HAP-1 (cell line): ENCODE results near the gene GRM8.
A peak's percentile ranks its signal among the peaks of the same experiment; 100 is the strongest.

Experiments used
- DNase-seq, 2 experiments: peaks; one replicate each; pipeline ENCODE4 v3.0.0-alpha.2; 2016 to 2020; ENCODE audit warnings: low spot score in 2 of 2
- H3K27me3 ChIP-seq: fragments of 250-450 bp; sonication (Bioruptor Pico); 2 replicates; pipeline ENCODE4 v1.5.1; 2020; ENCODE audit warnings: low read depth, mild to moderate bottlenecking, moderate library complexity
- H3K36me3 ChIP-seq: fragments of 250-450 bp; sonication (Bioruptor Pico); replicated peaks from 2 replicates; pipeline ENCODE4 v1.5.1; 2020; ENCODE audit warnings: mild to moderate bottlenecking
- H3K4me1 ChIP-seq: fragments of 250-450 bp; sonication (Bioruptor Pico); 2 replicates; pipeline ENCODE4 v1.5.1; 2020; ENCODE audit warnings: mild to moderate bottlenecking
- H3K4me3 ChIP-seq: fragments of 250-450 bp; sonication (Bioruptor Pico); 2 replicates; pipeline ENCODE4 v1.5.1; 2020; ENCODE audit warnings: mild to moderate bottlenecking, moderate library complexity
- H3K9me3 ChIP-seq: fragments of 250-450 bp; sonication (Bioruptor Pico); 2 replicates; pipeline ENCODE4 v1.5.1; 2020; ENCODE audit warnings: mild to moderate bottlenecking, moderate library complexity
- in situ Hi-C: fragments of 300-500 bp; cut with MboI; formaldehyde crosslinking; loops from 3 replicates; pipeline ENCODE4 v1.14.3; 2020; ENCODE audit warnings: low sequenced_read_pairs, inconsistent platforms, mixed read lengths

Gene GRM8

DNA sequence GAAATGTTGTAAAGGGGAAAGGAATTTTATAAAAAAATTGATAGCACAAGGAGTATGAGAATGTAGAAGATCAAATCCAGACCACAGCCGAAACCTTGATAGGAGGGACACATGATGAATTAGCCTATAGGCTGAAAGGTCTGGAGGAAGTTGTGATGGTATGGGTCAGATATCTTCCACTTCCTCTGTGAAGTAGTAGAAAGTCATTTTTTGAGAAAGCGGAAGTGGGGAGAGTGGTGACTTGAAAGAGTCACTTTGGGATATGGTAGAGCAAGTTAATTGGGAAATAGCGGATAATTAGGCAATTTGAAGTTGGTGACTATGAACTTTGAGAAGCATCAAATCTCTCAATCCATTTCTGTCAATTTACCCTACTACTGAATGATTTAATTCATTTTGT is 99.4 kb downstream of the GRM8 start:
- in situ Hi-C loops, result no loop called here
- Histone ChIP-seq H3K4me1 (no peaks in the 10 kb centered on the region), H3K4me3 (no peak overlapping the region), H3K36me3 (no peaks in the 10 kb centered on the region), H3K9me3 (no peaks in the 10 kb centered on the region), H3K27me3 (no peaks in the 10 kb centered on the region)
- no peak for DNase-seq

DNA sequence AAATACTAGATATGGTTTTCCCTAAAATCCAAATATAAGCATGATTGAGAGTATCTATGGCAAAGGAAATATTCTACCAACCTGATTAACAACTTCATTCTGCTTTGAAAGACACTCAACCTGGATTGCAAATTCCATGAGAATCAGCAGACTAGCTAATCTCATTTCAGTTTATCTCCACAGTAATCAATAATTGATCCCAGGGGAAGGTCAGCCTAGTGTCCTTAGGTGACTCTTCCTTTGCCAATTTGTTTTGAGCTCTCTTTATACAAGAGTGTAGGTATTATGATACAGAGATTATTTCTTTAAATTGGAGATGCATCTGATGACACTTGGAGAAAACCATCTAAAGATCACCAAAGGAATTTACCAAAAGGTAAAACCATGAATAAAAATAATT is 100.3 kb downstream of the GRM8 start:
- H3K4me3 ChIP-seq, result no peak overlapping the region
- H3K4me1 ChIP-seq, result no peaks in the 10 kb centered on the region
- DNase-seq, result no peak
- H3K9me3 ChIP-seq, result no peaks in the 10 kb centered on the region
- in situ Hi-C loops, result no loop called here
- H3K27me3 ChIP-seq, result no peaks in the 10 kb centered on the region
- no peaks in the 10 kb centered on the region for H3K36me3 ChIP-seq

DNA sequence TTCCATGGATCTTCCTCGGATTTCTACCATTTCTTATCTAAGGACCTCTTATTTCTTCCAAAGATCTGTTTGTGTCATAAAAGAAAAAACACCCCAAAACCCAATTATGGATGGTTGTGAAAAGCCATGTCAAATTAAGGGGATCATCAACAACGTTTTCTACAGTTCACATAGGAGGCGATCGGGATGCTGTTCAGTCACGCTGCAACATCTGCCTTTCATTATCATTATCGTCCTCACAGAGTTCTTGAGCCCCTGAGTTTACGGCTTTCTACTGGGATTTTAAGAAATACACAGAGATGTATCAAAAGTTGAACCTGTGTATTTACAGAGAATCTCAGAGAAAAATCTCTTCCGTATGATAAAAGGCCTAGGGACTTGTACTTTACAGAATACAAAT is 101.4 kb downstream of the GRM8 start:
- H3K27me3 ChIP-seq, result no peaks in the 10 kb centered on the region
- H3K4me1 ChIP-seq, result no peaks in the 10 kb centered on the region
- in situ Hi-C loops, result no loop called here
- no peak for DNase-seq
- no peaks in the 10 kb centered on the region for H3K36me3 ChIP-seq
- no peak overlapping the region for H3K4me3 ChIP-seq
- H3K9me3 ChIP-seq, result no peaks in the 10 kb centered on the region

DNA sequence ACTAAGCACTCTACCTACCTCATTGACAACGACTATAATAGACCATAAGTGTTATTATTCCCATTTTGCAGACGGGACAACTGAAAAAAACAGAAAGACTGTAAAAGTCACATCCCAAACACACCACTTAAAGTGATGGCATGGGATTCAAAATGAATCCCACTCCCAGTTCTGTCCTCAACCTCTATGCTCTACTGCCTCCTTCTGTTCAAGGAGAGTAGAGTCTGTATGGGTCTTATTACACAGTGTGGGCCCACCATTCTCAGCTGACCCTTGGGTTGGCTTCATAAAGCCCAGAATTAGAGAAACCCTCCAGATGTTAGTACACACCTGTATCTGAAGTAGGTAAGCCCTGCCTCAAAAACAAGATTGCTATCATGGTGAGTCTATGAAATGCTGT is 102.2 kb downstream of the GRM8 start:
- no peak for DNase-seq
- Histone ChIP-seq H3K4me3 (no peak overlapping the region), H3K27me3 (no peaks in the 10 kb centered on the region), H3K36me3 (no peaks in the 10 kb centered on the region), H3K9me3 (no peaks in the 10 kb centered on the region), H3K4me1 (no peaks in the 10 kb centered on the region)
- in situ Hi-C loops, result no loop called here

DNA sequence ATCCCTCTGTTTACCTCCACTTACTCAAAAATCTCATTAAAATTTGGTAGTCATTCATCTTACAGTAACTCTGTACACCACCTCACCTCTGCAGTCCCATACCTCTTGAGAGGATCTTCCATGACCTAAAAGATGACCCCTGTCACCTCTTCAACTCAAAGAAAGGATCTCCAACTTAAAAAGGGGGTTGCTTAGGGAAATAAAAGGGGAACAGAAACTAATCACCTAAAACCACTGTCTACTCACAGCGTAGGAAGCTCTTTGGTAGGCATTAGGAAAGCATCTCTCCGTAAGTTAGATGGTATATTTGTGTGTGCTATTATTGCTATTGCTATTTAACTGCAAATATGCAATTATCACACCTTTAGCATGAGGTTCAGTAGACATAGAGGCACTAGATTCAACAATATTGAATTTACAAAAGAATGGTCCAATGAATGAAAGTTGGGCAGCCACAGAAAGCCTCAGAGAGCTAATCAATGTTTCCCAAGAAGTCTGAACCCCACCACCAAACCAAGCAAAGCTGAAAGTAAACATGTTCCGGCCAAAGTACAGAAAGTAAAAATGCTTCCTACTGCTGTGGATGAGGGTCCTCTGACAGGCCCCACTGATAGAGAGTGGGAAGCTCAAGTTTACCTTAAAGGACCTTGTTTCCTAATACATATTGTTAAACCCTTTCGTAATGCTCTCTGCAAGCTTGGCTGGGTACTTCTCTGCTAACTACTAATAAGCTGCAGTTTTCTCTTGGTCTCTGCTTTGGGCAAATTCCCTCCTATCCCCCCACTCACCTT is 105.8 kb downstream of the GRM8 start:
- Histone ChIP-seq H3K4me1 (no peaks in the 10 kb centered on the region), H3K9me3 (no peaks in the 10 kb centered on the region), H3K36me3 (no peaks in the 10 kb centered on the region), H3K27me3 (no peaks in the 10 kb centered on the region), H3K4me3 (no peak overlapping the region)
- no peak for DNase-seq
- in situ Hi-C loops, result no loop called here

DNA sequence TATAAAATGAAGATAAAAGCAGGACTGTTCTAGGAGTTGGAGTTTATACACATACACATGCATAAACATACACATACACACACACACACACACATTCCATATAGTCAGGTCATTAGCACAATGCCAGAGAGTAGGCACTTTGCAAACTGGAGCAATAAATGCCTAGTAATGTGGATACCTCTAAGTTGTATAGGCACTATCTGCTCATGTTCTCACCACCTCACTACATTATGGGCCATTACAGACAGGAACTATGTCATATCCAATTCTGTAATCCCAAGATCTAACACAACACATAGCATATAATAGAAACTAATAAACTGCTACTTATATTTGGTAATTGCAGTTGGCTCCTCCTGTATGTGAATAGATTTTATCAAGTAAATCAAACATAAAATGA is 115.6 kb downstream of the GRM8 start:
- H3K9me3 ChIP-seq, result no peaks in the 10 kb centered on the region
- H3K4me1 ChIP-seq, result no peaks in the 10 kb centered on the region
- peaks cover 2% of the 10 kb centered on the region; the same call in 1 of the 2 replicates for H3K27me3 ChIP-seq
- DNase-seq, result no peak
- in situ Hi-C loops, result no loop called here
- H3K4me3 ChIP-seq, result no peak overlapping the region
- H3K36me3 ChIP-seq, result no peaks in the 10 kb centered on the region

DNA sequence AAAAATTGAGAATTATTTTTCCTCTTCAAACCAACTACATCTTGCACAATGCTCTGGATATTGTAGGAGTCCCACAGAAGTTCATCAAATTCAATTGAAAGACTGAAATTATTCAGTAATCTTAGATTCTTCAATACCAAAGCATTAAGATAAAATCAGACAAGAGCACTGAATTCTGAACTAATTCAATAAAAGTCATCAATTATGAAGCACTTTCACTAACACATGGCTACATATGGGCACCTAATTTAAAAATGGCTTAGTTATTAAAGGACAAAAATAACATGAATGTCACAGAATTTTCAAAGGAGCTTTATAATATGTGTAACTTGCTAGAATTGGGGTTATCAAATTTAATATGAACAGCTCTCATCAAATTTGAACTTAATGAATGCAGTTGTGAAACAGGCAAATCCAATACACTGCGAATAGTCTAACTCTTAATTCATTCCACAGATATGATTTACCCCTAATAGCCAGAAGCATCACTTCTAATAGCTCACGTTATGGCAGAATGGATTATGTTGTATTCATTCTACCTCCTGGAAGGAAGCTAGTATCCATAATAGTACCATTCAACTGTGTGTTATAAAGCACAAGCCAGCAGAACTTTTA is 116.8 kb downstream of the GRM8 start:
- H3K4me1 ChIP-seq, result no peaks in the 10 kb centered on the region
- no peak for DNase-seq
- H3K27me3 ChIP-seq, result peaks cover 2% of the 10 kb centered on the region; the same call in 1 of the 2 replicates
- H3K36me3 ChIP-seq, result no peaks in the 10 kb centered on the region
- no peak overlapping the region for H3K4me3 ChIP-seq
- in situ Hi-C loops, result no loop called here
- no peaks in the 10 kb centered on the region for H3K9me3 ChIP-seq

DNA sequence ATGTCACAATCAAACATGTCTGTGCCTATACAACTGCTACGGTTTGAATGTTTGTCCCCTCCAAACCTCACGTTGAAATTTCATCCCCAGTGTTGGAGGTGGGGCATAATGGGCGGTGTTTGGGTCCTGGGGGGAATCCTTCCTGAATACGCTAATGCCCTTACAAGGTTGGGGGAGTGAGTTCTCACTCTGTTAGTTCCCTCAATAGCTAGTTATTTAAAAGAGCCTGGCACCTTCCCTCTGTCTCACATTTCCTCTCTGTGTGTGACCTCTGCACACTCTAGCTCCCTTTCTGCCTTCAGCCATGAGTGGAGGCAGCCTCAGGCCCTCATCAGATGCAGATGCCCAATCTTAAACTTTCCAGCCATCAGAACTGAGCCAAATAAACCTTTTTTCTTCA is 129.5 kb downstream of the GRM8 start:
- Histone ChIP-seq H3K36me3 (no peaks in the 10 kb centered on the region), H3K4me3 (no peak overlapping the region), H3K9me3 (no peaks in the 10 kb centered on the region), H3K4me1 (no peaks in the 10 kb centered on the region), H3K27me3 (0 out of 2 replicates have a peak, but pooled peaks cover 3% of the 10 kb centered on the region)
- in situ Hi-C loops, result no loop called here
- no peak for DNase-seq

DNA sequence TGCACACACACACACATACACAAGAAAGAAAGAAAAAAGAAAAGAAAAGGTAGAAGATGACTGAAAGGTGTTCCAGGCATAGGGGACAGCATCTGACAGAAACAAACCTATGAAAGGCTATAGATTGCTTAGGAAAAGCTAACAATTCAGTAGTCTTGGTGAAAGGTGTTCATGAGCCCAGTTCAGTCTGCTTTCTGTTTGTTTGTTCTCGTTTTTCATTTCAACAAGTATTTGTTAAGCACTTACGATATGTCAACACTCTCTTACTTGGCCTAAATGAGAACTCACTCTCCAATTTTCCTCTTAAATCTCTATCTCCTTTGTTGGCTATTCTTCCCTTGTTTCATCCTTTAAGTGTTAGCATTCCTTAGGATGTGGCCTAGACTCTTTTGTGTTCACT is 133.2 kb downstream of the GRM8 start:
- Histone ChIP-seq H3K4me1 (no peaks in the 10 kb centered on the region), H3K4me3 (no peak overlapping the region), H3K27me3 (no peaks in the 10 kb centered on the region), H3K36me3 (no peaks in the 10 kb centered on the region), H3K9me3 (no peaks in the 10 kb centered on the region)
- in situ Hi-C loops, result no loop called here
- no peak for DNase-seq

DNA sequence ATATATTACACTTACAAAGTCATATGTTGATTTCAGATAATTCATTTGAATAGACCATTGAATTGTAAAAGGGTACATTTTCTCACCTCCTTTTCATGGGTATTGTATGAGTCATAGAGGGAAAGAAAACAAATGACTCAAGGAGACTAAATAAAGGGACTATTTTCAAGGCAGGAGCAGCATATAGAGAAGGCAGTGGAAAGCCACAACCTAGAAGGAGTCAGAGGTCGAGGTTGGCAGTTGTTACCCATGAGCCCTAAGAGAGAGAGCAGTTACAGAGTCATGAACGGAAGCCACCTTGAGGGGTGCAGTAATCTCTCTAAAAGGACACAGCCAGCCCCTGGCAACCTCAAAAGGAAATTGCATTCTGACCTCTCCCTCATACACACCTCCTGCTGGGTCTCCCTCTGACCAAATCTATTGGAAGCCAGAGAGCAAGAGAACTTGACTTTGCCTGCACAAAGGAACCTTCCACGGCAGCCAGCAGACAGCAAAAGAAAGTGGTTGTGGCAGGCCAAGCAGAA is 137.9 kb downstream of the GRM8 start:
- no peak for DNase-seq
- H3K36me3 ChIP-seq, result no peaks in the 10 kb centered on the region
- H3K27me3 ChIP-seq, result no peaks in the 10 kb centered on the region
- in situ Hi-C loops, result no loop called here
- no peak overlapping the region for H3K4me3 ChIP-seq
- no peaks in the 10 kb centered on the region for H3K9me3 ChIP-seq
- no peaks in the 10 kb centered on the region for H3K4me1 ChIP-seq

DNA sequence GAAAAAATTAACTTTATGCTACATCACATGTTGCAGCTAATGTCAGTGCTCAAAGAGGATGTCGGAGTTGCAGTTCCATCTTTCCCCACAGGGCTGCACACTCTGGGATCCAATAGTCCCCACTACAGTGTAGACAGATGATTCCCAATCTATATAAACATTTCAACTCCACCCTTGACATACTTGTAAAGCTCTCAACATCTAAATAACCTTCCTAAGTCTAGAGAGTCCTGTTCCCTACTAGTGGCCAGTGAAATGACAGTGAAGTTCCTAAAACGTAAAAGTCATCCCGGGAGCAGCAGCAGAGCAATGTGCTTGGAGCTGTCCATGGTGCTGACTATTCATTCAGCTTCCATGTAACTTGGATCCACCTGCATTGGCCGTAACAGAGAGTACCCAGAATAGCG is 145.1 kb downstream of the GRM8 start:
- H3K4me1 ChIP-seq, result no peaks in the 10 kb centered on the region
- no peak overlapping the region for H3K4me3 ChIP-seq
- peak; percentile 46 to 76 for DNase-seq
- H3K9me3 ChIP-seq, result no peaks in the 10 kb centered on the region
- no peaks in the 10 kb centered on the region for H3K36me3 ChIP-seq
- no peaks in the 10 kb centered on the region for H3K27me3 ChIP-seq
- in situ Hi-C loops, result no loop called here

DNA sequence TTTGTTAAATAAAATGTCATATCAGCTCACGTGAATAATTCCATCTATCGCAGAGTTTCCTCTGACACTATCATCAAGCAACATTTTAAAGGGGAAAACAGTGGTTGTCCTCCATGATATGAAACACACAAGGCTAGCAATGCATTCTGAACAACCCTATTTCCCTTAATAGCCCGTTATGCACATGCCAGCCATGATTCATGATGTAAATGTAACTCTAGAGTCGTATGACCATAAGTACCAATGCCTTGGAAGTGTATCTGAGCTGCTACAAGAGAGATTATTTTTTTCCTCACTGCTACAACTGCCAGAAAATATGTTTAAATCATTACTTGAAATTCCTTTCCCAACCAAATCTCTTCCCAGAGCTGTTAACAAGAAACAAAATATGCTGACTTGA is 159.4 kb downstream of the GRM8 start:
- H3K4me3 ChIP-seq, result no peak overlapping the region
- in situ Hi-C loops, result no loop called here
- no peaks in the 10 kb centered on the region for H3K36me3 ChIP-seq
- H3K9me3 ChIP-seq, result no peaks in the 10 kb centered on the region
- H3K27me3 ChIP-seq, result no peaks in the 10 kb centered on the region
- DNase-seq, result no peak
- no peaks in the 10 kb centered on the region for H3K4me1 ChIP-seq

DNA sequence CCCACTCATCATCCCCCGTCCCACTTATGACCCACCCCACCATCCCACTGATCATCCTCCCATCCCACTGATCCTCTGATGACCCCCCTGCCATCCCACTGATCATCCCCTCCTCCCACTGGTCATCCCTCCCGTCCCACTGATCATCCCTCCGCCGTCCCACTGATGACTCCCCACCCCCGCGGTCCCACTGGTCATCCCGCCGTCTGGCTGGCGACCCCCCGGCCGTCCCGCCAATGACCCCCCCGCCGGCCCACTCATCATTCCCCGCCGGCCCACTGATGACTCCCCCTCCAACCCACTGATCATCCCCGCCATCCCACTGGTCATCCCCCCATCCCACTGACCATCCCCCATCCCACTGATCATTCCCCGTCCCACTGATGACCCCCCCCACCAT is 161.1 kb downstream of the GRM8 start:
- Histone ChIP-seq H3K27me3 (no peaks in the 10 kb centered on the region), H3K4me1 (no peaks in the 10 kb centered on the region), H3K9me3 (no peaks in the 10 kb centered on the region), H3K36me3 (no peaks in the 10 kb centered on the region), H3K4me3 (no peak overlapping the region)
- DNase-seq, result no peak
- in situ Hi-C loops, result no loop called here

DNA sequence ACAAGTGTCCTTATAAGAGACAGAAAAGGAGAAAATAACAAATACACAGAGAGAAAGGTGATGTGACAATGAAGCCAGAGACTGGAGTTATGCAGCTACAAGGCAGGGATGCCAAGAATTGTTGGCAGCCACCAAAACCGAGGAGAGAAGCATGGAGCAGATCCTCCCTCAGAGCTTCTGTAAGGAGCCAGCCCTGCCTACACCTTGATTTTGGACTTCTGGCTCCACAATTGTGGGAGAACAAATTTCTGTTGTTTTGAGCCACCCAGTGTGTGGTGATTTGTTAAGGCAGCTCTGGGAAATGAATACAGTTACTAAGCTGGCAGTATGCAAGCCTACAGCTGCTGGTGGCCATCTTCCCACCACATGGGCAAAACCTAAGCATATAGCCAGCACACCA is 163.6 kb downstream of the GRM8 start:
- Histone ChIP-seq H3K4me3 (no peak overlapping the region), H3K4me1 (no peaks in the 10 kb centered on the region), H3K9me3 (no peaks in the 10 kb centered on the region), H3K36me3 (no peaks in the 10 kb centered on the region), H3K27me3 (no peaks in the 10 kb centered on the region)
- in situ Hi-C loops, result no loop called here
- DNase-seq, result no peak
